OCI-LY1 (cell line): ENCODE results near the gene PCED1B.

Experiments
- EZH2 ChIP-seq: fragments of 200-600 bp; sonication (generic), shearing (Covaris generic); IDR thresholded peaks from 2 replicates; pipeline ENCODE4 v1.8.0; 2017; ENCODE audit warnings: borderline replicate concordance, mixed run types, mild to moderate bottlenecking, antibody characterized with exemption, low read length, moderate library complexity, mixed read lengths
- TF ChIP-seq, protein P1 (sequence below): fragments of 200-600 bp; sonication (generic), shearing (Covaris generic); IDR thresholded peaks from 2 replicates; pipeline ENCODE4 v1.5.1; 2017; ENCODE audit warnings: mild to moderate bottlenecking, antibody characterized with exemption, low read length, moderate library complexity, mixed read lengths

DNA sequence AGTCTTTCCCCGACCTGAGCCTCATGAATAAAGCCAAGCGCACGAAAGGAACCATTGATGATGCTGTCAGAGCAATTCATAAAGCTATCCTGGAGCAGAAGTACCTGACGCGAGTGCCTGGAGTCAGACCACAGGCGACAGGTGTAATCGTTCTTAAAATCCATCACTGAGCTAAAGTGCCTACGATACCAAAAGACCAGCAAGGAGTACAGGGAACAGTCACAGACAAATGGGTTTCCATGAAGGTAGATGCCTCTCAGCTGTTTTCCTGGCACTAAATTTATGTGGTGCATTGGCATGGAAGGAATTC lies 1.4 kb upstream of the PCED1B start:
- TF ChIP-seq, protein P1, sequence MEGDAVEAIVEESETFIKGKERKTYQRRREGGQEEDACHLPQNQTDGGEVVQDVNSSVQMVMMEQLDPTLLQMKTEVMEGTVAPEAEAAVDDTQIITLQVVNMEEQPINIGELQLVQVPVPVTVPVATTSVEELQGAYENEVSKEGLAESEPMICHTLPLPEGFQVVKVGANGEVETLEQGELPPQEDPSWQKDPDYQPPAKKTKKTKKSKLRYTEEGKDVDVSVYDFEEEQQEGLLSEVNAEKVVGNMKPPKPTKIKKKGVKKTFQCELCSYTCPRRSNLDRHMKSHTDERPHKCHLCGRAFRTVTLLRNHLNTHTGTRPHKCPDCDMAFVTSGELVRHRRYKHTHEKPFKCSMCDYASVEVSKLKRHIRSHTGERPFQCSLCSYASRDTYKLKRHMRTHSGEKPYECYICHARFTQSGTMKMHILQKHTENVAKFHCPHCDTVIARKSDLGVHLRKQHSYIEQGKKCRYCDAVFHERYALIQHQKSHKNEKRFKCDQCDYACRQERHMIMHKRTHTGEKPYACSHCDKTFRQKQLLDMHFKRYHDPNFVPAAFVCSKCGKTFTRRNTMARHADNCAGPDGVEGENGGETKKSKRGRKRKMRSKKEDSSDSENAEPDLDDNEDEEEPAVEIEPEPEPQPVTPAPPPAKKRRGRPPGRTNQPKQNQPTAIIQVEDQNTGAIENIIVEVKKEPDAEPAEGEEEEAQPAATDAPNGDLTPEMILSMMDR: no peak
- TF ChIP-seq EZH2: no peak
